A549 (cell line): ENCODE results near the gene PLXNB2. TPM values are rescaled to one million over a fixed set of nuclear protein-coding genes. Genes with fewer than 3 reads are reported as not detected.

Source experiments
- ATAC-seq, 2 experiments: fragments of 200-7000 bp in 1 of 2; fragments of >200 bp in 1 of 2; cut with Nextera tagmentation in 1 of 2; cut with Tn5 transposase in 1 of 2; 3 replicates each; pipeline versions ENCODE4 v1.8.0 to v1.9.1; 2018 to 2020; ENCODE audit warnings: mild to moderate bottlenecking in 1 of 2, moderate library complexity in 1 of 2
- CTCF ChIA-PET: fragments of 300-600 bp; sonication (Branson Sonifier 250); formaldehyde crosslinking; extraction: SDS; loops from one replicate; lab custom pipeline; 2021; ENCODE audit warnings: antibody characterized with exemption, inconsistent platforms; lab: Yijun Ruan, JAX
- POLR2A ChIA-PET: fragments of 350-600 bp; formaldehyde crosslinking; extraction: SDS; loops from one replicate; lab custom pipeline; 2021; ENCODE audit warnings: antibody characterized with exemption, inconsistent platforms; lab: Yijun Ruan, JAX
- DNase-seq, 2 experiments: peaks; one replicate each; pipeline versions ENCODE4 v3.0.0 to v3.0.0-alpha.2; 2011 to 2016; ENCODE audit warnings: low read depth in 1 of 2, low spot score in 1 of 2
- FAIRE-seq: peaks from 2 replicates; lab custom pipeline; 2011; peaks lifted over from hg19 to GRCh38; lab: Jason Lieb, UNC
- H3K27ac ChIP-seq, 2 experiments: fragments of >200 bp; sonication (Bioruptor Twin); formaldehyde crosslinking; 3 replicates each; pipeline ENCODE4 v1.5.1; 2016 to 2017
- H3K4me1 ChIP-seq: fragments of >200 bp; sonication (Bioruptor Twin); formaldehyde crosslinking; 3 replicates; pipeline ENCODE4 v1.6.1; 2016
- H3K4me2 ChIP-seq: fragments of >200 bp; sonication (Bioruptor Twin); formaldehyde crosslinking; 3 replicates; pipeline ENCODE4 v1.6.1; 2016
- H3K4me3 ChIP-seq: fragments of >200 bp; sonication (Bioruptor Twin); formaldehyde crosslinking; 3 replicates; pipeline ENCODE4 v1.5.1; 2016
- H3K9me3 ChIP-seq: fragments of >200 bp; sonication (Bioruptor Twin); formaldehyde crosslinking; 3 replicates; pipeline ENCODE4 v1.6.1; 2016
- EHF ChIP-seq: fragments of 250-450 bp; sonication (Bioruptor Pico); IDR thresholded peaks from 2 replicates; pipeline ENCODE4 v1.5.0; 2020; ENCODE audit warnings: mild to moderate bottlenecking
- ELK1 ChIP-seq: fragments of 150-350 bp; IDR thresholded peaks from 2 replicates; pipeline ENCODE4 v1.6.1; 2014; ENCODE audit warnings: low read depth, mild to moderate bottlenecking, low read length
- FOSL2 ChIP-seq, 2 experiments: fragments of 450-650 bp in 1 of 2; fragments of >200 bp in 1 of 2; sonication (Bioruptor Twin) in 1 of 2; formaldehyde crosslinking; IDR thresholded peaks; 2 replicates each; pipeline versions ENCODE4 v1.5.0 to v1.6.1; 2016 to 2020; ENCODE audit warnings: mild to moderate bottlenecking in 1 of 2, moderate library complexity in 1 of 2
- HES2 ChIP-seq: fragments of >200 bp; sonication (Bioruptor Twin); formaldehyde crosslinking; IDR thresholded peaks from 2 replicates; pipeline ENCODE4 v1.6.1; 2016
- HOXA7 ChIP-seq: fragments of 250-450 bp; sonication (Bioruptor Pico); IDR thresholded peaks from 2 replicates; pipeline ENCODE4 v1.5.0; 2020; ENCODE audit warnings: mild to moderate bottlenecking, moderate library complexity
- JUN ChIP-seq, 2 experiments: fragments of >200 bp; sonication (Bioruptor Twin); formaldehyde crosslinking; IDR thresholded peaks; 2 replicates in 1 of 2; 3 replicates in 1 of 2; pipeline ENCODE4 v1.6.1; 2016 to 2017
- NPAS2 ChIP-seq: fragments of 250-450 bp; sonication (Bioruptor Pico); IDR thresholded peaks from 2 replicates; pipeline ENCODE4 v1.8.0; 2022; ENCODE audit warnings: mild to moderate bottlenecking, moderate library complexity, borderline replicate concordance
- RAD21 ChIP-seq, 2 experiments: fragments of >200 bp in 1 of 2; sonication (Bioruptor Twin) in 1 of 2; formaldehyde crosslinking in 1 of 2; IDR thresholded peaks in 1 of 2; conservative IDR thresholded peaks in 1 of 2; 2 replicates in 1 of 2; 3 replicates in 1 of 2; pipeline ENCODE4 v1.6.1; 2012 to 2018; ENCODE audit warnings: inconsistent platforms in 1 of 2
- SREBF2 ChIP-seq: fragments of 450-650 bp; IDR thresholded peaks from 2 replicates; pipeline ENCODE4 v1.6.1; 2014; ENCODE audit warnings: mild to moderate bottlenecking, moderate library complexity
- TFCP2L1 ChIP-seq: fragments of 250-450 bp; sonication (Bioruptor Pico); IDR thresholded peaks from 2 replicates; pipeline ENCODE4 v1.5.0; 2021; ENCODE audit warnings: mild to moderate bottlenecking
- ZC3H11A ChIP-seq: fragments of 450-650 bp; IDR thresholded peaks from 2 replicates; pipeline ENCODE4 v1.6.1; 2014; ENCODE audit warnings: antibody characterized with exemption, mild to moderate bottlenecking
- ZNF302 ChIP-seq: fragments of 250-450 bp; sonication (Bioruptor Pico); IDR thresholded peaks from 2 replicates; pipeline ENCODE4 v1.9.0; 2021; ENCODE audit warnings: inconsistent platforms, mild to moderate bottlenecking, moderate library complexity
- ZSCAN20 ChIP-seq: fragments of 250-450 bp; sonication (Bioruptor Pico); IDR thresholded peaks from 2 replicates; pipeline ENCODE4 v1.8.0; 2022; ENCODE audit warnings: mild to moderate bottlenecking, moderate library complexity
- WGBS: methylation state at CpG from one replicate; pipeline ENCODE4 v1.1.6; 2017; ENCODE audit errors: missing lambda C conversion rate; 5-methylcytosine and 5-hydroxymethylcytosine counted together
- polyA plus RNA-seq, 4 experiments: library from polyadenylated mRNA; depleted of rRNA in 3 of 4; stranded (reverse); fragments of >200 nt; fragmentation: RNase III in 1 of 4; extraction: RNeasy Plus Mini Kit Qiagen cat#74134 plus additional on column Dnase treatment in 1 of 4; gene quantifications; 2 replicates in 3 of 4; 3 replicates in 1 of 4; pipeline ENCODE4 v1.2.3, GENCODE V29; 2011 to 2017
- TF ChIP-seq, protein P1 (sequence below): IDR thresholded peaks from 2 replicates; pipeline ENCODE4 v1.6.1; 2012
- TF ChIP-seq, protein P2 (sequence below): fragments of 250-450 bp; sonication (Bioruptor Pico); IDR thresholded peaks from 2 replicates; pipeline ENCODE4 v1.5.0; 2020; ENCODE audit warnings: low read depth, mild to moderate bottlenecking, moderate library complexity

PLXNB2 gene
- polyA plus RNA-seq, 2 of the 4 experiments (the other 2 are of a cell fraction) = 24.6 to 64.4 TPM

DNA sequence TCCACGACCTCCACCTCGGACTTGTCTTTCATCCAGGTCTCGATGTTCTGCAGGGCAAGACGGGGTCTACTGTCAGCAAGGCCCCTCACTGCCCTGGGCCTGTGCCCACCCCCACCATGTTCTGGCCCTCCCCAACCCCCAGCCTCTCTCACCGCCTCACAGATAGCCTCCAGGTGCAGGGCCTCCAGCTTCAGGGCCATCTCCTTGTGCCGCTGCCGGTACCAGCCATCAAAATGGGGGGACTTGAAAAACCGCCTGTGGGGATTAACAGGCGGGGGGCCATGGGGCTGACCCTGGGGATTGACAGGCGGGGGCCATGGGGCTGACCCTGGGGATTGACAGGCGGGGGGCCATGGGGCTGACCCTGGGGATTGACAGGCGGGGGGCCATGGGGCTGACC is 4.9 kb upstream of the PLXNB2 start:
- ChIA-PET CTCF (interaction anchor here (1.1 kb wide), 1 partner anchor 9 kb away, joined by 3 read pairs; no protein-coding TSS in a partner anchor), POLR2A (no interaction called here)
- WGBS = 100% methylated on average over 4 of the region's 12 CpGs
- Histone ChIP-seq H3K4me3 (no peak overlapping the region), H3K4me2 (no peak overlapping the region), H3K9me3 (no peaks in the 10 kb centered on the region), H3K4me1 (peaks cover 16% of the 10 kb centered on the region), H3K27ac (no peak overlapping the region)
- no peak for DNase-seq
- no peak for TF ChIP-seq ZNF302 (CRISPR knock-in tag)
- TF ChIP-seq FOSL2 (IDR thresholded peaks at IDR 0.05) = no peak
- no peak for TF ChIP-seq FOSL2 (CRISPR knock-in tag; IDR thresholded peaks at IDR 0.05)
- no peak for TF ChIP-seq ELK1
- TF ChIP-seq EHF = no peak
- no peak for TF ChIP-seq HOXA7
- no peak for FAIRE-seq
- ATAC-seq = no peak

DNA sequence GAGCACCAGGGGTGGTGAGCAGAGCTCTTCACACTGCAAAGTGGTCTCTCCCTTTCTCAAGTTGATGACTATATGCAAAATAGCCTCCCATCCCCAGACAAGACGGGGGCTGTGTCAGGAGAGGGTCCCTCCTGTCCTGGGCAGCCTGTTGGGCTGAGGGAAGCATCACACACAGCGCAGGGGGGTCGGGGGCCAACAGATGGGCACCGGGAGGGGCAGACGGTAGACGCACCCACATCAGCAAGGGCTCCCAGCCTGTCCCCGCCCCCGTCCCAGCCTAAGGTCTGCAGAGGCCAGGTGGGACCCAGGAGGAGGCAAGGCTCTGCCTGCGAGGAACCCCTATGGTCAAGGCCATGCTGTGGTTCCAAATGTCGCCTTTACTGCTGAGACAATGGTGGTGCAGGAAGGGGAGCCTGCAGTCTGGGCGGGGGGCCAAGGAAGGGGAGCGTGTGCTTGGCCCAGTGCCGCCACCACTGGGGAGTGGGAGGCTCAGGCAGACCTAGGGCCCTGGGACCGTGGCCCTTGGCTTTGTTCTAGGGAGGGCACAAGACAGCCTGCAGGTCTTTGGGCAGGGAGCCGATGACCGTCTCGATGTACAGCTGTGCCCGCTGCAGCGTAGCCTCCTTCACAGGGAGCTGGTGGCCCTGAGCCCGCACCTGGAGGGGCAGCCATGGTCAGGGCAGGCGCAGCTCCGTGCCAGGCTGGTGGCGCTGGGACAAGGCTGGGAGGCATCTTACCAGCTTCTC is 4.3 kb upstream of the PLXNB2 start:
- Histone ChIP-seq H3K4me1 (peaks cover 16% of the 10 kb centered on the region), H3K4me3 (no peak overlapping the region), H3K4me2 (no peak overlapping the region), H3K27ac (no peak overlapping the region), H3K9me3 (no peaks in the 10 kb centered on the region)
- ATAC-seq = no peak
- ChIA-PET POLR2A (no interaction called here), CTCF (interaction anchor here (1.1 to 2.4 kb wide), 2 partner anchors 9 to 30 kb away, joined by 3 to 8 read pairs; no protein-coding TSS in a partner anchor)
- TF ChIP-seq HES2 (no peak), NPAS2 (no peak), JUN (IDR thresholded peaks at IDR 0.05) (no peak), SREBF2 (no peak), ZSCAN20 (CRISPR knock-in tag) (no peak), RAD21 (conservative IDR thresholded peaks at IDR 0.05 in 1 of 2, IDR thresholded peaks at IDR 0.05 in 1 of 2) (no peak), ZC3H11A (no peak)
- TF ChIP-seq, protein P1, sequence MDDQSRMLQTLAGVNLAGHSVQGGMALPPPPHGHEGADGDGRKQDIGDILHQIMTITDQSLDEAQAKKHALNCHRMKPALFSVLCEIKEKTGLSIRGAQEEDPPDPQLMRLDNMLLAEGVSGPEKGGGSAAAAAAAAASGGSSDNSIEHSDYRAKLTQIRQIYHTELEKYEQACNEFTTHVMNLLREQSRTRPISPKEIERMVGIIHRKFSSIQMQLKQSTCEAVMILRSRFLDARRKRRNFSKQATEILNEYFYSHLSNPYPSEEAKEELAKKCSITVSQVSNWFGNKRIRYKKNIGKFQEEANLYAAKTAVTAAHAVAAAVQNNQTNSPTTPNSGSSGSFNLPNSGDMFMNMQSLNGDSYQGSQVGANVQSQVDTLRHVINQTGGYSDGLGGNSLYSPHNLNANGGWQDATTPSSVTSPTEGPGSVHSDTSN = no peak
- 91% methylated on average over 10 of the region's 23 CpGs for WGBS
- FAIRE-seq = no peak
- DNase-seq = no peak

- 93% methylated on average over 13 of the region's 16 CpGs for WGBS
- POLR2A ChIA-PET = no interaction called here
Measured at GRCh38 chr22:50310949-50311444, 3.6 kb upstream of the PLXNB2 start.

More at GRCh38 chr22:50310949-50311444, 3.6 kb upstream of the PLXNB2 start:
- CTCF ChIA-PET = interaction anchor here (1.1 to 2.4 kb wide), 3 partner anchors 10 to 34 kb away, joined by 3 to 8 read pairs (median 8); no protein-coding TSS in a partner anchor
- Histone ChIP-seq H3K4me1 (peaks cover 16% of the 10 kb centered on the region), H3K4me2 (no peak overlapping the region), H3K4me3 (no peak overlapping the region), H3K9me3 (no peaks in the 10 kb centered on the region), H3K27ac (no peak overlapping the region)
- DNase-seq = no peak
- TF ChIP-seq, protein P2, sequence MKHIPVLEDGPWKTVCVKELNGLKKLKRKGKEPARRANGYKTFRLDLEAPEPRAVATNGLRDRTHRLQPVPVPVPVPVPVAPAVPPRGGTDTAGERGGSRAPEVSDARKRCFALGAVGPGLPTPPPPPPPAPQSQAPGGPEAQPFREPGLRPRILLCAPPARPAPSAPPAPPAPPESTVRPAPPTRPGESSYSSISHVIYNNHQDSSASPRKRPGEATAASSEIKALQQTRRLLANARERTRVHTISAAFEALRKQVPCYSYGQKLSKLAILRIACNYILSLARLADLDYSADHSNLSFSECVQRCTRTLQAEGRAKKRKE (CRISPR knock-in tag) = no peak
- TF ChIP-seq EHF (no peak), RAD21 (conservative IDR thresholded peaks at IDR 0.05 in 1 of 2, IDR thresholded peaks at IDR 0.05 in 1 of 2) (no peak), TFCP2L1 (CRISPR knock-in tag) (no peak), ZC3H11A (no peak), JUN (IDR thresholded peaks at IDR 0.05) (no peak), HOXA7 (no peak)
- ATAC-seq = no peak
- FAIRE-seq = no peak
